Gastroesophageal sphincter (tissue), 3 donors: Measurements from ENCODE around the gene PCSK4.

Experiments
- CTCF ChIP-seq, 4 experiments: fragments of 200-600 bp in 2 of 4; fragments of 450-650 bp in 2 of 4; sonication (generic) in 1 of 4; IDR thresholded peaks; one replicate each; pipeline ENCODE4 v1.5.1; 2017 to 2019; ENCODE audit warnings: antibody characterized with exemption in 4 of 4, mild to moderate bottlenecking in 2 of 4, moderate library complexity in 2 of 4
- EP300 ChIP-seq: sonication (generic); formaldehyde crosslinking; IDR thresholded peaks from one replicate; pipeline ENCODE4 v1.6.1; 2017; ENCODE audit warnings: antibody characterized with exemption, mild to moderate bottlenecking
- POLR2A ChIP-seq, 2 donors: fragments of 450-650 bp; IDR thresholded peaks; one replicate each; pipeline ENCODE4 v1.6.1; 2017; ENCODE audit warnings: antibody characterized with exemption in 2 of 2, mild to moderate bottlenecking in 2 of 2, moderate library complexity in 1 of 2
- POLR2AphosphoS5 ChIP-seq: sonication (generic); formaldehyde crosslinking; IDR thresholded peaks from one replicate; pipeline ENCODE4 v1.6.1; 2017; ENCODE audit warnings: antibody characterized with exemption

- TF ChIP-seq POLR2AphosphoS5 (no peak), CTCF (IDR thresholded peaks at IDR 0.05) (no peak), POLR2A (IDR thresholded peaks at IDR 0.05) (no peak), EP300 (no peak)
Measured at GRCh38 chr19:1447944-1448343, 42.2 kb downstream of the PCSK4 start.
